DMS153 (cell line): ENCODE results near the gene ANKRD33B.

Source experiments
- DNase-seq: peaks from one replicate; lab custom pipeline; 2025; lab: John Stamatoyannopoulos, UW

ANKRD33B gene

GRCh38 chr5:10579536-10580521 lies 16.0 kb downstream of the ANKRD33B start:
- DNase-seq, result no peak

- DNase-seq, result no peak
Measured at GRCh38 chr5:10580531-10581423, 16.9 kb downstream of the ANKRD33B start.

GRCh38 chr5:10581424-10581748 lies 17.5 kb downstream of the ANKRD33B start:
- no peak for DNase-seq

- no peak for DNase-seq
Measured at GRCh38 chr5:10581867-10582511, 18.1 kb downstream of the ANKRD33B start.

GRCh38 chr5:10582512-10582897 lies 18.6 kb downstream of the ANKRD33B start:
- DNase-seq, result no peak

GRCh38 chr5:10583663-10584572 lies 20.0 kb downstream of the ANKRD33B start:
- peak; percentile 41 for DNase-seq

GRCh38 chr5:10584714-10585517 lies 21.0 kb downstream of the ANKRD33B start:
- no peak for DNase-seq

- no peak for DNase-seq
Measured at GRCh38 chr5:10585518-10585915, 21.6 kb downstream of the ANKRD33B start.

- no peak for DNase-seq
Measured at GRCh38 chr5:10586008-10586407, 22.1 kb downstream of the ANKRD33B start.

- DNase-seq, result no peak
Measured at GRCh38 chr5:10586555-10586954, 22.7 kb downstream of the ANKRD33B start.

- DNase-seq, result no peak
Measured at GRCh38 chr5:10588109-10588775, 24.4 kb downstream of the ANKRD33B start.

- DNase-seq, result no peak
Measured at GRCh38 chr5:10588779-10589447, 25.0 kb downstream of the ANKRD33B start.

- DNase-seq, result no peak
Measured at GRCh38 chr5:10590226-10590999, 26.5 kb downstream of the ANKRD33B start.

- DNase-seq, result no peak
Measured at GRCh38 chr5:10591159-10591558, 27.3 kb downstream of the ANKRD33B start.

- no peak for DNase-seq
Measured at GRCh38 chr5:10591966-10592365, 28.1 kb downstream of the ANKRD33B start.

- no peak for DNase-seq
Measured at GRCh38 chr5:10592601-10593000, 28.7 kb downstream of the ANKRD33B start.

GRCh38 chr5:10593531-10594181 lies 29.8 kb downstream of the ANKRD33B start:
- DNase-seq, result no peak
